Epithelial cell of prostate (primary cell): ENCODE measurements around the gene SPIRE1.

Source experiments
- DNase-seq: peaks from one replicate; pipeline ENCODE4 v3.0.0-alpha.2; 2011; ENCODE audit warnings: low read depth, low spot score
- H3K27ac ChIP-seq: fragments of 450-650 bp; 2 replicates; pipeline ENCODE4 v1.5.1; 2017; ENCODE audit warnings: mild to moderate bottlenecking

The SPIRE1 gene

DNA sequence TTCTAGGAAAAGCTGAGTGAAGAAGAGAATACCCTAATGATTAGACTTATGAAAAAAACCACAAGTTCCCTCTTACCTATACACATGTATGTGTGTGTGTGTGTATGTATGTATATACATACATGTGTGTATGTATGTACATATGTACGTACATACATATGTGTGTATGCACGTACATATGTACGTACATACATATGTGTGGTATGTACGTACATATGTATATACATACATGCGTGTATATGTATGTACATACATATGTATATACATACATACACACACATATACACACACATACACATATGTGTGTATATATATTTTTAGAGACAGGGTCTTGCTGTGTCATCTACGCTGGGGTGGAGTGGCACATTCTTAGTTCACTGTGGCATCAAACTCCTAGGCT, 196.6 kb downstream of the SPIRE1 start:
- no peak for DNase-seq

GRCh38 chr18:12460874-12461273, 197.0 kb downstream of the SPIRE1 start:
- DNase-seq, result no peak
- H3K27ac ChIP-seq, result no peak overlapping the region

More for the DNA sequence above, 196.6 kb downstream of the SPIRE1 start:
- H3K27ac ChIP-seq, result no peak overlapping the region

DNA sequence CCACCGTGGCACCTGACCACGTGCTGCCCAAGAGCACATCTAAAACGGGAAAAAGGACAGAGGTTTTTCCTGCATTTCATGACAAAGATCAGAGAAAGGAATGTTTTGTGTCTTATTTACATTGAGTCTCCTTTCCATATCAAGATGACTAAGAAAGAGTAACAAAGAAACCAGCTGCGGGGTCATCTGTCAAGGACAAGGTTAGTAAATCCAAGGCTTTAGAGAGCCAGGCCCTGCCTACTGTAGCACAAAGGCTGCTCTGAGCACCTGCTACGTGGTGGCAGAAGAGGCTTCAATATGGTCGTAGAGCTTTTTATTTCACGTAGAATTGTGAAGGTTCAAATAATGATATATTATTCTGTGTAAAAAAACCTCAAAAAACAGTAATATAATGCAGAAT, 199.1 kb downstream of the SPIRE1 start:
- DNase-seq, result no peak
- H3K27ac ChIP-seq, result no peak overlapping the region

DNA sequence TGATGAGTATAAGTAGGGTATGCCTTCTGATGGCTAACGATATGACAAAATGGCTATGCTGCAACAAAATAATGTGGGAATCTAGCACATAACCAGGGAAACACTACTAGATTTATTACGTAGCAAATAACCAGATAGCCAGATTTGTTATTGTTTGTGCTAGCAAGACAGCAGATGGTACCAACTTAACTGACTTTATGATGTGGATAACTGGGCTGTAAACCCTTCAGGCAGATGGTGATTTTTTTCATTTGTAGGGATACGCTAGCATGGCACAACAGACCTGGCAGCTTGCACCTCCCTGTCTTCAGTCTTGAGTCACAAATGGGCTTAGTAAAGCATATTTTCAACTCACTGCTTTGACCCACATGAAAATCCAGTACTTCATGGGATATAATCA, 201.5 kb downstream of the SPIRE1 start:
- DNase-seq, result no peak
- no peak overlapping the region for H3K27ac ChIP-seq

- H3K27ac ChIP-seq, result no peak overlapping the region
- DNase-seq, result no peak
Measured at GRCh38 chr18:12455496-12455895, 202.4 kb downstream of the SPIRE1 start.

GRCh38 chr18:12452784-12453183, 205.1 kb downstream of the SPIRE1 start:
- no peak for DNase-seq

DNA sequence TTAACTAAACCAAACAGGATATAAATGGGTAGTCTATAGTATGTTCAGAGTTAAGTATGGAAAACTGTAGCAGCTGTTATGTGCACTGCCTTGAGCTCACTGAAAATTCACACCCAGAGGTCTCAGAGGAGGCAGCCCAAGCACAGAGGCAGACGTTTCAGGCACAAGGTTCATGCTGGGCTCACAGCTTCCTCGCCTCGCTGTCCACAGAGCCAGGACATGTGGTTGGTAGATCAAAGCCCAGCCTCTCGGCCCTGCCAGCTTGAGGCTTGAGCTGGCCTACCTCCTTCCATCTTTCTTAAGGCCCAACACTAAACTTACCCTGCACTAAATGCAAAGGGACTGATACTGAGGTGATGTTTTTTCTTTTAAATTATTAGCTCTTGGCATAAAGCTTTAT, 206.5 kb downstream of the SPIRE1 start:
- DNase-seq, result no peak
- H3K27ac ChIP-seq, result no peak overlapping the region

More at GRCh38 chr18:12452784-12453183, 205.1 kb downstream of the SPIRE1 start:
- no peak overlapping the region for H3K27ac ChIP-seq

DNA sequence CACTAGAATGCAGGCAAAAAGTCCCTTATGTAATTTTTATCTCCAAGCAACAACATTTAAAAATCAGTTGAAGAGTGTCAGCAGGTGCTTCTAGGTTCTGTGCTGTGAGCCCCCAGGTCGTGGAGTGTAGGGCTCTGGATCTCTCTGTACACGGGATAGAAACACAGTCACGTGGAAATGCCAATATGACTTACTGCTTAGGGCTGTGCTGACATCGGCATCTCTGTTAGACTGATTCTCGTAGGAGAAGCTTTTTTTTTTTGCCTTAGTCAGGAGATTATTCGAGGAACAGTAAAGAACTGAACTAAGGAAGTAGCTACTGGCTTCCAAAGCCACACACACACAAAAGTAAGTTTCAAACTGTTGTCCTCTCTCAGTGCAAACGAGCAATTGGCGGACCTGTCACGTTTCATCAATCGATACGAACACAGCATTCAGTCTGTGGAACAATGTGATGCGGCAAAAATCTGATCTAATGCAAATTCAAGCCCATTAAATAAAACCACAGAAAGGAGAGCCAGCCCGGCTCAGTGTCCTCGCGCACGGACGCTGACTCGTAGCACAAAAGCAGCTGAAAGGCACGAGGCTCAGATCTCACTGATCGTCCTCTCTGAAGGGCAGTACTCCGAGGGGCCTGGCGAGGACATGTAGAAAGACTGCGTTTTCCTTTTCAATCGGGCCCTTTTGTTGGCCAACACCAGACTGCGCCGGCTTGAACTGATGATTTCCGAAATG, 208.7 kb downstream of the SPIRE1 start:
- no peak for DNase-seq
- H3K27ac ChIP-seq, result no peak overlapping the region

- no peak overlapping the region for H3K27ac ChIP-seq
- no peak for DNase-seq
Measured at GRCh38 chr18:12445554-12445953, 212.4 kb downstream of the SPIRE1 start.

DNA sequence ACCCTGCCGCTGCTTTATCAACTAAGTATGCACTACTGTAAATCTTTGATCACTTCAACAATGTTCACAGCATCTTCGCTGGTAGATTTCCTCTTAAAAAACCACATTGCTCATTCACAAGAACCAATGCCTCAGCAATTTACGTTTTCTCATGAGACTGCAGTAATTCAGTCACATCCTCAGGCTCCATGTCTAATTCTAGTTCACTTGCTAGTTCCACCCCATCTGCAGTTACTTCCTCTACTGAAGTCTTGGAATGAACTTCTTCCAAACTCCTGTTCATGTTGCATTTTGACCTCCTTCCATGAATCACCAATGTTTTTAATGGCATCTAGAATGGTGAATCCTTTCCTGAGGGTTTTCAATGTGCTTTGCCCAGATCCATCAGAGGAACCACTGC, 214.4 kb downstream of the SPIRE1 start:
- no peak overlapping the region for H3K27ac ChIP-seq
- DNase-seq, result no peak

DNA sequence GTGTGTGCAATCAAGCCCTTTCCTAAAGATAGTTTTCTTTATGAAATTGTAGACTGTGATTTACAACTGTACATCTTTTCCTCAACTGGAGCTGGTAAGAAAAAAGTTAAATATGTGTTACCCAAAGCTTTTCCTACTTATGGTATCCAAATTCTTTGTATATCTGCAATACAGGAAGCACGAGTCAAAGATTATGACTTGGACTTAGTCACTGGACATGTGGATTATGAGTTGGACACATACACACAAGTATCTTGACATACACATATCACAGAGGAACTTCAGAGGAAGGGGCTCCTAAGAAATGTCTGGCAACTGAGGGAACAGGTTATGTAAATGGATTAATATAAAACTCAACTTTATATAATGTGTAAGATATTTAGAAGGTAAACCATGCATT, 215.0 kb downstream of the SPIRE1 start:
- DNase-seq, result no peak
- H3K27ac ChIP-seq, result peak overlapping the region; percentile 34

DNA sequence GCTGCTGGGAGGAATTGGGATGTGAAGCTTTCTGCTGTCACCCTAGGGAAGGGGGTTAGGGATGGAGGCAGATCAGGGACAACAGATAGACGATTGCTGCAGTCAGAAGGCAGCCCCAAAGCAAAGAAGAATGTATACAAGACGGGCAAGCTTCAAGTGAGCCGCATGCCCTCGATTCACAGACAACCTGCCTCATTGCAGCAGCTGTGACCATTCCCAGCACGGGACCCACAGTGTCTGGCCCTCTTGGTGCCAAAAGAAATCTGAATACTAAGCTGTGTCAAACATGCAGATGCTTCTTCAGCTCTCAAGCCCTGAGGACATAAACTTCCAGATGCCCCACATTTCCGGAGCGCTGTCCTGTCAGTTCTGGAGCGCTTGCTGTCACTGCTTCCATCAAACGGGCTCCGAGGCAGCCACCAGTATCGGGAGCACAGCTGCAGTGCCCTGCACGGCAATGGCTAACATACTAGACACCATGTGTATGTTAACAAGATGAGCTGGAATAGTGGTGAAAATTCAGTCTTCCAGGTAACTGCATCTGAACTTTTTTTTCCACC, 216.4 kb downstream of the SPIRE1 start:
- DNase-seq, result no peak
- H3K27ac ChIP-seq, result no peak overlapping the region

DNA sequence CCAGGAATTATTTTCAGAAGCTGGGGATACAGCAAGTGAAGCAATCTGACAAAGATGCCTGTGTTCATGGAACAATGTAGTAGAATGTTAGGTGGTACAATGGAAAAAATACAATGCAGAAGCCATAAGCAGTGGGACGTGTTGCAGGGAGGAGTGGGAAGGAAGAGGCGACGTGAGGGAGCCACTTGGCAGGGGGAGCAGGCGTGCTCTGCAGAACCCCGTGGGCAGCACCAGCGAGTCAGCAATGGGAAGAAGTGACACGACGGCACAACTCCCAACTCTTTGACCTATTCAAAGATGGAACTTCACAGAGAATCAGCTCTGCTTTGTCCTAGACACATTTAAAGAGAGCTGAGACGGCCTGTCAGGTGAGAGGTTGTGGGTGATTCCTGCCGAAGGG, 219.7 kb downstream of the SPIRE1 start:
- no peak overlapping the region for H3K27ac ChIP-seq
- no peak for DNase-seq

GRCh38 chr18:12435867-12436266, 222.0 kb downstream of the SPIRE1 start:
- no peak overlapping the region for H3K27ac ChIP-seq
- no peak for DNase-seq

DNA sequence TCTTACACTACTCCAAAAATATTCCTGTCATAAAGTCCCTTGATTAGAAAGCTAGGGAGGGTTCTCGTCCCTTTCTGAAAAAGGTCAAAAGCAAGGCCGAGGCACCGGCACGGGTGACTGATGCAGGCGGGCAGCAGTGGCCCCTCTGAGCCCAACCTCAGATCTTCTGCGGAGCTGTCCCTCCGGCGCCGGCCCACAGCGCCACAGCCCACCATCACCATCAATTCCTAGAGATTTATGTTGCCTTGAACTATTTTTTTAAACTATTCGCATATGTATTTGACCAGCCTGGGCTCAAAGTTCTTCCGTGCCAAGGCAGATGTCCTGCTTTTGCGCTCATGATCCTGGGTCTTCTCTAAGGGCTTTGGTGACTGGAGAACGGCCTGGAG, 223.4 kb downstream of the SPIRE1 start:
- DNase-seq, result no peak
- no peak overlapping the region for H3K27ac ChIP-seq

DNA sequence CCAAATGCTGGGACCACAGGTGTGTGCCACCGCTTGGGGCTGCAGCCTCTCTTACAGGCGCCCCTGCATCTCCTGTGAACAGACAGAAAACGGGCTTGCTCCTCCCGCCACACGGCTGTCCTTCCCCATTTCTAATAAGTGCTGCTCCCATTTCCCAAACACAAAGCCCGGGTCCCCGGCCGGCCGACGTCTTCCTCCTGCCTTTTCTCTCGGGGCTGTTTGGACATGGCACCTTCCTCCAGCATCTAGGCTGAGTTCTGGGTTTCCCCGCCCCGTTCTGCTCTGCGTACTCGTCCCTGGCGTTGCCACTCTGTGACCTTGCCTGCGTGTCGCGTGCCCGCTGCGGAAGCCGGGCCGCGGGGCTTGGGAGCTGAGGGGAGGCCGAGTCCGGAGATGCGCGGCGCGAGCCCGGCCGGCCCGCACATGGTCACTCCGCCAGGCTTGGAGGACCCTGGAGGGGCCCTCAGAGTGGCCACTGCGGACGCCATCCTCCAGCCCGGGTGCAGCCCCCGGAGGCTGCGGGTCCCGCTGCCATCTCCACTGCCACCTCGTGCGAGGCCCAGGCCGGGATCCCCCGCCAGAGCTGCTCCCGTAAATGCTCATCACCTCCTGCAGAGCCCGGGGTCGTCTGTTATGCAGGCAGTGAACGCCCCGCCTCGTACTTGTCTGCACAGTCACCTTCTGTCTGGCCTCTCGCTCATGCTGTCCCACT, 223.9 kb downstream of the SPIRE1 start:
- DNase-seq, result no peak
- H3K27ac ChIP-seq, result no peak overlapping the region

DNA sequence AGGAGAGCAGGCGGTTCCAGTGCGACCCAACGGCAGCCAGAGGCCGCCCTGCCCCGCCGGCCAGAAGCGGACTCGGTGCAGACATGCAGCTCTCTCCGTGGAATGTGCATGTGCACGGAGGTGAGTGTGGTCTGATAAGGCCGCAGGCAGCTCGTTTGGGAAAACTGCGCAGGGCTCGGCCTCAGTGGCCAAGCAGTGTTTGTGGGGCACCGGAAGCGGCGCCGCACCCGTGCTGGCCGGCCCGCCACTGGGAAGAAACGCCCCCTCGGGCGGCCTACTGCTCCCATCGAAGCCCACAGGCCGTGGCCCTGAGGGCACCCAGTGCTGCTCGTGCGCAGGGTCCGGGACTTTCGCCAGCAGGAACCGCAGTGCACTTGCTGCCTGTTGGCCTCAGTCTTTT, 225.0 kb downstream of the SPIRE1 start:
- no peak overlapping the region for H3K27ac ChIP-seq
- DNase-seq, result no peak

DNA sequence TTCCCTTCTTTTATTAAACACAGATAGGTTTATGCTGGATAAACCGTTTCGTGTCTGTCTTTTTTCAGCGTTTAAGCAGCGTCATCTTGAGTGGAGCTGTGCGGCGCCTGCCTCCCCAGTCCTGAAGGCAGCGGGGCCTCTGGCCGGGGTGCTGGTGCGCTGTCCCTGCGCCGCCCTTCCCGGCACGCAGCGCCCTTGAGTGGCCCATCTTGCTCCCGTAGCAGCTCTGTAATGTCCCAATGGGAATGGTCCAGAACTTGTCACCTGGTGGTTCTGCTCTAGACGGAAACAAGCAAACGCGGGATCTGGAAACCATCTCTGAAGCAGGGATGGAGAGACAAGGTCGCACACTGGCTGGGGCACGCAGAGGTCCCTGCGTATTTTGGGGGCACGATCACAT, 225.7 kb downstream of the SPIRE1 start:
- H3K27ac ChIP-seq, result no peak overlapping the region
- no peak for DNase-seq

DNA sequence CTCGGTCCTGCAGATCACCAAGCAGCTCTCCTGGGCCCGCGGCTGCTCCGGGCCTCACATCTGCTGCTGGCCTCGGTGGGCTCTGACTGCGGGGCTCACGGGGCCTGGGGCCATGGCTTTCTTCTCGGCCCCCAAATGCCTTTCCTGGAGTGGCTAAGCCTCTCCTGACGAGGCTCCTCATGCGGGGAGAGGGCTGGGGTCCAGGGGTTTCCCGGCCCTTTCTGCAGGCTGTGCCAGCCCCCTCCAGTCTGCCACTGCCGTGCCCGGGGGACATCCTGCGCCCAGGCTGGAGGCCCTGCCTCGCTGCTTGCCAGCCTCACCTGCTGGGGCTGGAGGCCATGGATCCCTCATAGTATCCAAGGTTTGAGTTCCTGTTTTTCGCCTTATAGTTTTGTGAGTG, 226.3 kb downstream of the SPIRE1 start:
- DNase-seq, result no peak
- no peak overlapping the region for H3K27ac ChIP-seq

DNA sequence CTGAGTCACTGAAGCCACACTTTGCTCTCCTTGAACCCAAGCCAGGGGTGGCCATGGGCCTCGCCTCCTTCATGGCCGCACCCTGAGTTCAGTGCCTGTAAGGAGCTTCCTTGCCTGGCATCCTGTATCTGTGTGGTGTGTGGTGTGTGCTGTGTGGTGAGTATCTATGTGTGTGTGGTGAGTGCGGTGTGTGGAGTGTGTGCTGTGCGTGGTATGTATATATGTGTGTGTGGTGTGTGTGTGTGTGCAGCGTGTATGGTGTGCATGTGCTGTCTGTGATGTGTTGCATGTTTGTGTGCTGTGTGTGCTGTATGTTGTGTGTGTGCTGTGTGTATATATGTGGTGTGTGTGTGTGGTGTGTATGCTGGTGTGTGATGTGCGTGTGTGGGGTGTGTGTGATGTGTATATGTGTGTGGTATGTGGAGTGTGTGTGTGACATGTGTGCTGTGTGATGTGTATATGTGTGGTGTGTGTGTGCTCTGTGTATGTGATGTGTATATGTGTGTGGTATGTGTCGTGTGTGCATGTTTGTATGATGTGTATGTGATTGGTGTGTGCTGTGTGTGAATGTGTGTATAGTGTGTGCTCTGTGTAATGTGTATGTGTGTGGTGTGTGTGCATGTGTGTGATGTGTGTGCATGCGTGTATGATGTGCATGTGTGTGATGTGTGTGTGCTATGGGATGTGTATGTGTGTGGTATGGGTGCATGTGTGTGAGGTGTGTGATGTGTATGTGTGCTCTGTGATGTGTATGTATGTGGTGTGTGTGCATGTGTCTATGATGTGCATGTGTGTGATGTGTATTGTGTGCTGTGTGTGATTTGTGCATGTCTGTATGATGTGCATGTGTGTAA, 227.5 kb downstream of the SPIRE1 start:
- no peak for DNase-seq
- no peak overlapping the region for H3K27ac ChIP-seq

GRCh38 chr18:12429556-12429955, 228.4 kb downstream of the SPIRE1 start:
- no peak overlapping the region for H3K27ac ChIP-seq

More at GRCh38 chr18:12429556-12429955, 228.4 kb downstream of the SPIRE1 start:
- DNase-seq, result no peak
